Esophagus squamous epithelium (tissue), 4 donors: ENCODE results near the gene CNPY1.

ENCODE experiments used
- CTCF ChIP-seq, 6 experiments: fragments of 450-650 bp in 4 of 6; fragments of 200-600 bp in 2 of 6; sonication (generic) in 2 of 6; IDR thresholded peaks; one replicate each; pipeline ENCODE4 v1.5.1; 2016 to 2019; ENCODE audit warnings: antibody characterized with exemption in 6 of 6, mild to moderate bottlenecking in 4 of 6, moderate library complexity in 4 of 6
- POLR2A ChIP-seq, 4 donors: fragments of 450-650 bp; IDR thresholded peaks; one replicate each; pipeline ENCODE4 v1.6.1; 2017; ENCODE audit warnings: antibody characterized with exemption in 4 of 4, mild to moderate bottlenecking in 4 of 4, moderate library complexity in 3 of 4

- no peak for TF ChIP-seq CTCF (IDR thresholded peaks at IDR 0.05)
- TF ChIP-seq POLR2A (IDR thresholded peaks at IDR 0.05): no peak
Measured at GRCh38 chr7:155517969-155518368, 28.4 kb downstream of the CNPY1 start.
